DOHH2 (cell line): ENCODE measurements around the gene SLC25A51.

Source experiments
- EZH2phosphoT487 ChIP-seq: fragments of 200-600 bp; sonication (generic); IDR thresholded peaks from 2 replicates; pipeline ENCODE4 v1.6.1; 2017; ENCODE audit warnings: borderline replicate concordance, mild to moderate bottlenecking, antibody characterized with exemption, low read length, moderate library complexity, mixed read lengths
- TF ChIP-seq, protein P1 (sequence below): fragments of 200-600 bp; sonication (generic); IDR thresholded peaks from one replicate; pipeline ENCODE4 v1.5.1; 2014; ENCODE audit warnings: antibody characterized with exemption, mild to moderate bottlenecking, low read depth, low read length; ENCODE audit not compliant: poor library complexity, severe bottlenecking

DNA sequence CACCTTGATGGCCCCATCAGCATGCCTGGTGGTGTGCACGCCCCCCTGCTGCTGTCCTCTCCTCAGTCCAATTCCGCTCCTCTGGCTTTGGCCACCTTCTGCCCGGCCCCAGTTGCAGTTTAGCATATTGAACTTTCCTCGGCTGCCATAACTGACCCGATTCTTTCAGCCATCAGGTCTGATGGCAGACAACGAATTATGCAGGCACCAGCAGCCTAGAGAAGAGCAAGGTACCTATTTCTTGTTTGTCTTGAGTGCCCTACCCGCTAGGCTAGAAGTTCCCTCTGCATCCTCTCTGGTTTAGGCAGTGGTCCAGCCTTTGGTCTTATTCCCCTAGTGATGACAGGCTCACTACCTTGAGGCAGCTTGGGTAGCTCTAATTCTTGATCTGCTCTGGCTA lies 43.0 kb upstream of the SLC25A51 start:
- TF ChIP-seq, protein P1, sequence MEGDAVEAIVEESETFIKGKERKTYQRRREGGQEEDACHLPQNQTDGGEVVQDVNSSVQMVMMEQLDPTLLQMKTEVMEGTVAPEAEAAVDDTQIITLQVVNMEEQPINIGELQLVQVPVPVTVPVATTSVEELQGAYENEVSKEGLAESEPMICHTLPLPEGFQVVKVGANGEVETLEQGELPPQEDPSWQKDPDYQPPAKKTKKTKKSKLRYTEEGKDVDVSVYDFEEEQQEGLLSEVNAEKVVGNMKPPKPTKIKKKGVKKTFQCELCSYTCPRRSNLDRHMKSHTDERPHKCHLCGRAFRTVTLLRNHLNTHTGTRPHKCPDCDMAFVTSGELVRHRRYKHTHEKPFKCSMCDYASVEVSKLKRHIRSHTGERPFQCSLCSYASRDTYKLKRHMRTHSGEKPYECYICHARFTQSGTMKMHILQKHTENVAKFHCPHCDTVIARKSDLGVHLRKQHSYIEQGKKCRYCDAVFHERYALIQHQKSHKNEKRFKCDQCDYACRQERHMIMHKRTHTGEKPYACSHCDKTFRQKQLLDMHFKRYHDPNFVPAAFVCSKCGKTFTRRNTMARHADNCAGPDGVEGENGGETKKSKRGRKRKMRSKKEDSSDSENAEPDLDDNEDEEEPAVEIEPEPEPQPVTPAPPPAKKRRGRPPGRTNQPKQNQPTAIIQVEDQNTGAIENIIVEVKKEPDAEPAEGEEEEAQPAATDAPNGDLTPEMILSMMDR = no peak
- no peak for TF ChIP-seq EZH2phosphoT487
